ENCODE data around the gene KIF21B.
A peak's percentile ranks its signal among the peaks of the same experiment; 100 is the strongest.

Gene KIF21B, protein sequence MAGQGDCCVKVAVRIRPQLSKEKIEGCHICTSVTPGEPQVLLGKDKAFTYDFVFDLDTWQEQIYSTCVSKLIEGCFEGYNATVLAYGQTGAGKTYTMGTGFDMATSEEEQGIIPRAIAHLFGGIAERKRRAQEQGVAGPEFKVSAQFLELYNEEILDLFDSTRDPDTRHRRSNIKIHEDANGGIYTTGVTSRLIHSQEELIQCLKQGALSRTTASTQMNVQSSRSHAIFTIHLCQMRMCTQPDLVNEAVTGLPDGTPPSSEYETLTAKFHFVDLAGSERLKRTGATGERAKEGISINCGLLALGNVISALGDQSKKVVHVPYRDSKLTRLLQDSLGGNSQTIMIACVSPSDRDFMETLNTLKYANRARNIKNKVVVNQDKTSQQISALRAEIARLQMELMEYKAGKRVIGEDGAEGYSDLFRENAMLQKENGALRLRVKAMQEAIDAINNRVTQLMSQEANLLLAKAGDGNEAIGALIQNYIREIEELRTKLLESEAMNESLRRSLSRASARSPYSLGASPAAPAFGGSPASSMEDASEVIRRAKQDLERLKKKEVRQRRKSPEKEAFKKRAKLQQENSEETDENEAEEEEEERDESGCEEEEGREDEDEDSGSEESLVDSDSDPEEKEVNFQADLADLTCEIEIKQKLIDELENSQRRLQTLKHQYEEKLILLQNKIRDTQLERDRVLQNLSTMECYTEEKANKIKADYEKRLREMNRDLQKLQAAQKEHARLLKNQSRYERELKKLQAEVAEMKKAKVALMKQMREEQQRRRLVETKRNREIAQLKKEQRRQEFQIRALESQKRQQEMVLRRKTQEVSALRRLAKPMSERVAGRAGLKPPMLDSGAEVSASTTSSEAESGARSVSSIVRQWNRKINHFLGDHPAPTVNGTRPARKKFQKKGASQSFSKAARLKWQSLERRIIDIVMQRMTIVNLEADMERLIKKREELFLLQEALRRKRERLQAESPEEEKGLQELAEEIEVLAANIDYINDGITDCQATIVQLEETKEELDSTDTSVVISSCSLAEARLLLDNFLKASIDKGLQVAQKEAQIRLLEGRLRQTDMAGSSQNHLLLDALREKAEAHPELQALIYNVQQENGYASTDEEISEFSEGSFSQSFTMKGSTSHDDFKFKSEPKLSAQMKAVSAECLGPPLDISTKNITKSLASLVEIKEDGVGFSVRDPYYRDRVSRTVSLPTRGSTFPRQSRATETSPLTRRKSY (N-terminal part only)

DNA sequence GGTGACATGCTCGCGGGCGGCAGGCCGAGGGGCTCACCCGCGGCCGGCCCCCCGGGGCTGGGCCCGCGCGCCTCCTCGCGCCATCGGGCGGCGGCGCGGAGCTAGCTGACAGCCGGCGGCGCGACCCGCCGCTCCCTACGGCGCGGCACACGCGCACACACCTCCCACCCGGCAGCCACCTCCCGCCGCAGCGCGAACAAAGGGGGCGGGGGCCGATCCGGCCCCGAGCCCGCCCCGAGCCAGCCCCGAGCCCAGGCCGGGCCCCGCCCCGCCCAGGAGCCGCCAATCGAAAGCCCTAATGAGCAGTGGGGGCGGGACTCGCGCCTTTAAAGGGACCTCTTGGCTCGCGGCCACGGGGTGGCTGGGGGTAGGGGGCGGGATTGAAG is at the start of gene KIF21B:
Gene KIF21B, minus strand, starts transcription at position 198 of the 386 bp plus-strand sequence. CDS start 331 bp downstream, outside the sequence.
- peak within 1 kb of the TSS; percentile 35 for H3K4me3 ChIP-seq (ENCODE audit: low read length)
- peak; percentile 13 for DNase-seq (ENCODE audit: low read depth)

GRCh38 chr1:201072922-201073321 is 49.4 kb upstream of the KIF21B start:
- no peak overlapping the region for H3K4me3 ChIP-seq (ENCODE audit: low read length)
- no peak for DNase-seq (ENCODE audit: low read depth)
- TF ChIP-seq CTCF (conservative IDR thresholded peaks at IDR 0.05; ENCODE audit: low read length), result no peak

More for the DNA sequence above, at the start of gene KIF21B:
- no peak for TF ChIP-seq CTCF (conservative IDR thresholded peaks at IDR 0.05; ENCODE audit: low read length)

DNA sequence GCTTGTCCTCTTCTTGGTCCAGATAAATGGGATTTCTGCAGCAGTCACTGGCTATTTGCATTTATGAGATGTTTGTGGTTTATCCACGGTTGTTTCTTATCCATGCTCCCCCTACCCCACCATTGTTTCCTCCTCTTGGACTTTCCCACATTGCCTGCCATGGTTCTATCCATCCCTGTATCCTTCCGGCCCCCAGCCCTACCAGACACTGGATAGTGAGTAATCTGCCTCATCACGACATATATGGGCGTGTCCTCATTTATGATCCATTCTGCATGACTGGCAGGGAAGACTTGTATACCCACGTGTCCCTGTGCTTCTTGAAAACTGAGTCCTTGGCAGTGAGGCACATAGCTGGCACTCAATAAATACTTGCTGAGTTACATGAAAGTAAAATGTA is 48.6 kb upstream of the KIF21B start:
- TF ChIP-seq CTCF (conservative IDR thresholded peaks at IDR 0.05; ENCODE audit: low read length), result no peak
- no peak for DNase-seq (ENCODE audit: low read depth)
- no peak overlapping the region for H3K4me3 ChIP-seq (ENCODE audit: low read length)

DNA sequence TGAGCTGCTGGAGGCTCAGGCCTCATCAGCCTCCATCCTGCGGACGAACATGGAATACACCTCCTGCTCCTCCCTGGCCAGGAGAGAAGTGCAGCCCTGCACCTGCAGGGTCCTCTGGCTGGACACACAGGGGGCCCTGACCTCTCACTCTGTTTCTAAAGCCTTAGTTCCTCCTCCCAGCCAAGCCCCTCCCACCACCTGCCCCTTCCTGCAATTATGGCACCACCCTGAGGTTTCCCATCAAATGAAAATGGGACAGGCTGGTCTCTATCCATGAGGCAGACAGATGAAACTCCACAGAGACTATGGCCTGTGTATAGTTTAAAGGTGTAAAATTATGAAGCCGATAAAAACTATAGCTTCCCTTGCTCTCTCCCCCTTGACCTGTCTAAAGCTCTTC is 46.1 kb upstream of the KIF21B start:
- TF ChIP-seq CTCF (conservative IDR thresholded peaks at IDR 0.05; ENCODE audit: low read length), result no peak
- no peak overlapping the region for H3K4me3 ChIP-seq (ENCODE audit: low read length)
- no peak for DNase-seq (ENCODE audit: low read depth)

- no peak for DNase-seq (ENCODE audit: low read depth)
- TF ChIP-seq CTCF (conservative IDR thresholded peaks at IDR 0.05; ENCODE audit: low read length), result no peak
- no peak overlapping the region for H3K4me3 ChIP-seq (ENCODE audit: low read length)
These were observed 45.5 kb upstream of the KIF21B start for GRCh38 chr1:201068976-201069375.

DNA sequence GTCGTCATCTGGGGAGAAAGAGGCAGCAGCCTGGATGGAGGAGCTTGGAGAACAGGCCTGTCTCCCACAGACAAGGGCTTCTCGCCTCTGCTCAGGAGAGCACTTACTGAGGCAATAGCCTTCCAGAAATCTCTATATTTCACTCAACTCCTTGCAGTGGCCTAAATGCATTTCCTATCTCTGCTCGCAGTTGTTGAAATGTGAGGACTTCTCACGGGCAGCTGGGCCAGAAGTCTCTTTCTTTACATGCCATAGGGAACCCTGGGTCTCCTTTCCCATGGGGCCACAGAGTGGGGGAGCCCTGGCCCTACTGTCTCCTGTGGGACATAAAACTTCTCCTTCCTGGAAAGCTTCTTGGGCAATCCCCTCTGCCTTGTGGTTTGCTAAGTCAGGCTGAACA is 43.5 kb upstream of the KIF21B start:
- DNase-seq (ENCODE audit: low read depth), result no peak
- TF ChIP-seq CTCF (conservative IDR thresholded peaks at IDR 0.05; ENCODE audit: low read length), result no peak
- no peak overlapping the region for H3K4me3 ChIP-seq (ENCODE audit: low read length)

All from AG10803 (cell line).